Measurements from ENCODE around the gene ATP2A1.
A peak's percentile ranks its signal among the peaks of the same experiment; 100 is the strongest.
"Not testable (repeated sequence)": the region's sequence is repeated elsewhere in the genome, so short reads cannot be mapped to it uniquely, and the experiment has no call there.

Gene ATP2A1

GRCh38 chr16:28910086-28911031, 32.1 kb downstream of the ATP2A1 start:
- no peak for DNase-seq (ENCODE audit: low read depth in 2 of 2)

GRCh38 chr16:28912558-28912957, 34.3 kb downstream of the ATP2A1 start:
- no peak for DNase-seq (ENCODE audit: low read depth in 2 of 2)

- no peak for DNase-seq (ENCODE audit: low read depth in 2 of 2)
Observed at GRCh38 chr16:28913946-28914724, 35.8 kb downstream of the ATP2A1 start.

GRCh38 chr16:28915181-28915580, 36.9 kb downstream of the ATP2A1 start:
- DNase-seq (ENCODE audit: low read depth in 2 of 2) = no peak

- DNase-seq (ENCODE audit: low read depth in 2 of 2) = no peak
Observed at GRCh38 chr16:28917095-28917494, 38.8 kb downstream of the ATP2A1 start.

GRCh38 chr16:28918698-28919097, 40.4 kb downstream of the ATP2A1 start:
- no peak for DNase-seq (ENCODE audit: low read depth in 2 of 2)

- DNase-seq (ENCODE audit: low read depth in 2 of 2) = no peak
Observed at GRCh38 chr16:28923231-28923587, 44.9 kb downstream of the ATP2A1 start.

- no peak for DNase-seq (ENCODE audit: low read depth in 2 of 2)
Observed at GRCh38 chr16:28923652-28924398, 45.5 kb downstream of the ATP2A1 start.

GRCh38 chr16:28924399-28924761, 46.1 kb downstream of the ATP2A1 start:
- DNase-seq (ENCODE audit: low read depth in 2 of 2) = no peak

- peak; percentile 85 to 98 for DNase-seq (ENCODE audit: low read depth in 2 of 2)
Observed at GRCh38 chr16:28924762-28925385, 46.6 kb downstream of the ATP2A1 start, which contains the start of gene RABEP2. Gene RABEP2, minus strand, starts transcription at chr16:28925238. Its CDS starts 75 bp downstream, at chr16:28925163.

GRCh38 chr16:28925386-28926228, 47.3 kb downstream of the ATP2A1 start:
- DNase-seq (ENCODE audit: low read depth in 2 of 2) = peak; percentile 42 to 64

GRCh38 chr16:28926284-28926683, 48.0 kb downstream of the ATP2A1 start:
- DNase-seq (ENCODE audit: low read depth in 2 of 2) = not testable (repeated sequence)

GRCh38 chr16:28927815-28928214, 49.5 kb downstream of the ATP2A1 start:
- DNase-seq (ENCODE audit: low read depth in 2 of 2) = no peak

GRCh38 chr16:28930203-28930602, 51.9 kb downstream of the ATP2A1 start:
- DNase-seq (ENCODE audit: low read depth in 2 of 2) = no peak

GRCh38 chr16:28930652-28931051, 52.4 kb downstream of the ATP2A1 start:
- DNase-seq (ENCODE audit: low read depth in 2 of 2) = no peak

- no peak for DNase-seq (ENCODE audit: low read depth in 2 of 2)
Observed at GRCh38 chr16:28931801-28932225, 53.5 kb downstream of the ATP2A1 start, which contains the start of gene CD19. Gene CD19, plus strand, starts transcription at chr16:28931971. Its CDS starts 30 bp downstream, at chr16:28932001.

GRCh38 chr16:28932339-28933141, 54.3 kb downstream of the ATP2A1 start:
- no peak for DNase-seq (ENCODE audit: low read depth in 2 of 2)

- DNase-seq (ENCODE audit: low read depth in 2 of 2) = no peak
Observed at GRCh38 chr16:28933171-28933570, 54.9 kb downstream of the ATP2A1 start.

GRCh38 chr16:28935346-28935745, 57.1 kb downstream of the ATP2A1 start:
- DNase-seq (ENCODE audit: low read depth in 2 of 2) = no peak

All from stimulated activated CD4-positive, alpha-beta T cell treated with anti-CD3 and anti-CD28 coated beads, Interleukin-1b, Interleukin-23, amount 100 ng/mL, for 1 hour (primary cell).